Lung (tissue), 12 donors: ENCODE data around the gene FSIP1. TPM values are rescaled to one million over a fixed set of nuclear protein-coding genes. Genes with fewer than 3 reads are reported as not detected.
A peak's percentile ranks its signal among the peaks of the same experiment; 100 is the strongest.

Experiments used
- ATAC-seq: fragments of 200-7000 bp; cut with Tn5 transposase; one replicate; pipeline ENCODE4 v1.9.1; 2020; ENCODE audit warnings: moderate number of reproducible peaks; ENCODE audit not compliant: insufficient read depth, low FRiP score
- DNase-seq, 3 donors: peaks; one replicate each; pipeline ENCODE4 v3.0.0-alpha.2; 2013 to 2017
- H3K27ac ChIP-seq, 2 donors: one replicate each; pipeline ENCODE4 v1.5.1; 2013; ENCODE audit warnings: mild to moderate bottlenecking in 2 of 2, moderate library complexity in 2 of 2, control low read depth in 1 of 2, inconsistent platforms in 1 of 2, low read depth in 1 of 2, low read length in 1 of 2
- H3K27me3 ChIP-seq, 3 donors: one replicate each; pipeline ENCODE4 v1.5.1; 2013; ENCODE audit warnings: low read length in 2 of 3; ENCODE audit not compliant: control insufficient read depth in 3 of 3, insufficient read depth in 3 of 3
- H3K36me3 ChIP-seq, 4 donors: one replicate each; pipeline ENCODE4 v1.5.1; 2013; ENCODE audit warnings: low read length in 4 of 4, mild to moderate bottlenecking in 1 of 4, moderate library complexity in 1 of 4; ENCODE audit not compliant: control insufficient read depth in 4 of 4, insufficient read depth in 4 of 4
- H3K4me1 ChIP-seq, 5 donors: one replicate each; pipeline ENCODE4 v1.5.1; 2013; ENCODE audit warnings: low read length in 5 of 5, mild to moderate bottlenecking in 2 of 5, moderate library complexity in 1 of 5; ENCODE audit not compliant: control insufficient read depth in 5 of 5, insufficient read depth in 5 of 5
- H3K4me3 ChIP-seq: one replicate; pipeline ENCODE4 v1.5.1; 2013; ENCODE audit warnings: mild to moderate bottlenecking, control low read depth, moderate library complexity
- H3K9ac ChIP-seq, 2 donors: one replicate each; pipeline ENCODE4 v1.5.1; 2013; ENCODE audit warnings: low read length in 2 of 2, control low read depth in 1 of 2; ENCODE audit not compliant: insufficient read depth in 1 of 2
- H3K9me3 ChIP-seq, 4 donors: one replicate each; pipeline ENCODE4 v1.5.1; 2013; ENCODE audit warnings: low read length in 3 of 4, mild to moderate bottlenecking in 1 of 4, moderate library complexity in 1 of 4; ENCODE audit not compliant: control insufficient read depth in 4 of 4, insufficient read depth in 3 of 4
- CTCF ChIP-seq: IDR thresholded peaks from 2 replicates; pipeline ENCODE4 v1.5.1; 2012; ENCODE audit warnings: mild to moderate bottlenecking; ENCODE audit errors: control extremely low read depth, extremely low read depth
- WGBS, 2 donors: extraction: QIAGEN DNeasy Blood & Tissue Kit; methylation state at CpG; one replicate each; pipeline ENCODE4 v1.1.7; 2013; 5-methylcytosine and 5-hydroxymethylcytosine counted together
- polyA plus RNA-seq, 2 donors: library from polyadenylated mRNA; stranded (reverse); fragments of 200-250 nt; gene quantifications; one replicate each; pipeline ENCODE4 v1.2.1, GENCODE V29; 2013
- total RNA-seq, 2 donors: library from RNA; depleted of rRNA in 1 of 2; stranded (reverse); fragments of >200 nt in 1 of 2; gene quantifications; one replicate each; pipeline ENCODE4 v1.2.1, GENCODE V29; 2014 to 2021
- donor health status: control.
- donor health status: control.
- donor health status: Bipolar disorder and iron deficiency.
- donor health status: healthy.
- donor health status: DM: yes; HTN: yes; CAD: no.

The FSIP1 gene
- total and polyA plus RNA-seq, 4 donors = 0.35 to 2.2 (median 0.98) TPM

GRCh38 chr15:39585389-39585841 lies 197.2 kb downstream of the FSIP1 start:
- WGBS, 2 donors = 87 to 89% methylated on average over 4 of the region's 4 CpGs
- Histone ChIP-seq H3K27ac (no peak overlapping the region), H3K9me3 (no peaks in the 10 kb centered on the region), H3K9ac (no peak overlapping the region), H3K36me3 (peaks cover 31 to 86% (median 56%) of the 10 kb centered on the region in 4 donors), H3K4me3 (no peak overlapping the region), H3K4me1 (peaks cover 0 to 50% (median 38%) of the 10 kb centered on the region in 5 donors), H3K27me3 (no peaks in the 10 kb centered on the region)
- DNase-seq (peak in 2 of 3 donors; percentile 52 to 59), ATAC-seq (no peak)
- no peak for TF ChIP-seq CTCF

- no peak for DNase-seq
- Histone ChIP-seq H3K36me3 (peaks cover 31 to 80% (median 53%) of the 10 kb centered on the region in 4 donors), H3K9ac (no peak overlapping the region), H3K4me1 (peaks cover 0 to 50% (median 38%) of the 10 kb centered on the region in 5 donors), H3K27ac (no peak overlapping the region), H3K9me3 (no peaks in the 10 kb centered on the region), H3K4me3 (no peak overlapping the region), H3K27me3 (no peaks in the 10 kb centered on the region)
- TF ChIP-seq CTCF = no peak
- ATAC-seq = no peak
- 59 to 72% methylated on average over 3 of the region's 3 CpGs for WGBS, 2 donors
These were observed 197.8 kb downstream of the FSIP1 start for GRCh38 chr15:39584662-39585388.

GRCh38 chr15:39584266-39584659 lies 198.4 kb downstream of the FSIP1 start:
- WGBS, 2 donors = 88 to 90% methylated on average over 7 of the region's 7 CpGs
- Histone ChIP-seq H3K27ac (no peak overlapping the region), H3K4me1 (peaks cover 0 to 55% (median 38%) of the 10 kb centered on the region in 5 donors), H3K36me3 (peaks cover 27 to 75% (median 48%) of the 10 kb centered on the region in 4 donors), H3K4me3 (no peak overlapping the region), H3K27me3 (no peaks in the 10 kb centered on the region), H3K9me3 (no peaks in the 10 kb centered on the region), H3K9ac (no peak overlapping the region)
- DNase-seq (no peak), ATAC-seq (no peak)
- no peak for TF ChIP-seq CTCF
